A673 (cell line): ENCODE data around the gene BRSK1.

Experiments used
- CTCF ChIP-seq: fragments of 300-800, 200-600 bp; sonication (generic); conservative IDR thresholded peaks from 2 replicates; pipeline ENCODE4 v1.5.1; 2017; ENCODE audit warnings: low read depth, mild to moderate bottlenecking, antibody characterized with exemption, low read length, moderate library complexity, mixed read lengths
- EZH2 ChIP-seq: fragments of 200-600 bp; sonication (generic); IDR thresholded peaks from 2 replicates; pipeline ENCODE4 v1.6.1; 2017; ENCODE audit warnings: borderline replicate concordance, low read depth, mild to moderate bottlenecking, mixed read lengths, antibody characterized with exemption, low read length; ENCODE audit not compliant: poor library complexity, severe bottlenecking

GRCh38 chr19:55259540-55260210 is 24.1 kb upstream of the BRSK1 start:
- TF ChIP-seq CTCF (no peak), EZH2 (no peak)
